22Rv1 (cell line): ENCODE results near the gene CFAP99.
A peak's percentile ranks its signal among the peaks of the same experiment; 100 is the strongest.

ENCODE experiments used
- CTCF ChIP-seq: fragments of 450-650 bp; IDR thresholded peaks from 2 replicates; pipeline ENCODE4 v1.5.1; 2017; ENCODE audit warnings: mild to moderate bottlenecking
- ZFX ChIP-seq: fragments of 450-650 bp; IDR thresholded peaks from 2 replicates; pipeline ENCODE4 v1.6.1; 2017; ENCODE audit warnings: antibody characterized with exemption, borderline replicate concordance

DNA sequence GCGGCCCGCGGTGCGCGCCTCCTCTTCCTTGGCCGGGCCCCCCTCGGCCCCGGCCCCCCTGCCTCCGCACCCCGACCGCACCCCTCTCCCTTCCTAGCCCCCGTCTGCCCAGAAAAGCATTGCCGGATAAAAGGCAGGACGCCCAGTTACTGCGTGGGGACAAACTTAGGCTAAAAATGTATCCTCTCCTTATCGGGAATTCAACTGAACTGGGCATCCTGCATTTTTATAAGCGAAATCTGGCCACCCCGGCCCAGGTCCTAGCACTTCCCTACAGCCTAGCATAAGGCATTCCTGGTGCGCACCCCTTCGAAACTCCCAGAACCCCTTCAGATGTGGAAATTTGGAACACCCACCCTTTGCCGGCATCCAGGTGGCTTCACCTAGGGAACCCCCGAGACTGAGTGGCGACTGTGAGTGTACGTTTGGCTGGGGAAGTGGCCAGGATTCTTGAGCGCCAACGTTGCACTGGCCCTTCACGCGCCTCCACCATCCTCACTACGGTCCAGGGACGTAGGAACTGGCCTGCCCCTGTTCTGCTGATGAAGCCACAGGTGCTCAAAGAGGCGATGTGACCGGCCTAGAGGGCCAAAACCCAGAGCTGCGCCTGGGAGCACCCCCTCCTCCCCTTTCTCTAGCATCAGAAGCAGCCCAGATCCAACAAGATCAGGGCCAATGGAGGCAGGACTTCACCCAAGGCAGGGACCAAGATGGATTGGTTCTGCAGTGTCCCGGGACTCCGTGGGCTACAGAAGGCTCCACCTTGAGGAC lies 44.4 kb downstream of the CFAP99 start:
- TF ChIP-seq CTCF (peak; percentile 46), ZFX (no peak)
